Activated CD4-positive, alpha-beta T cell treated with anti-CD3 and anti-CD28 coated beads, Interleukin-2, amount 10 ng/mL, durations not matched to agents 24 days and 14 days (primary cell): ENCODE data around the gene PRX. TPM values are rescaled to one million over a fixed set of nuclear protein-coding genes. Genes with fewer than 3 reads are reported as not detected.

ENCODE experiments used
- DNase-seq: peaks from one replicate; pipeline ENCODE4 v3.0.0; 2022
- H3K27ac Mint-ChIP-seq: one replicate; pipeline ENCODE4 v1.8.0; 2022; ENCODE audit warnings: mild to moderate bottlenecking, mixed read lengths
- H3K27me3 Mint-ChIP-seq: one replicate; pipeline ENCODE4 v1.8.0; 2022; ENCODE audit warnings: mixed read lengths
- H3K36me3 Mint-ChIP-seq: one replicate; pipeline ENCODE4 v1.8.0; 2022; ENCODE audit warnings: low read depth, mild to moderate bottlenecking, mixed read lengths
- H3K4me1 Mint-ChIP-seq: one replicate; pipeline ENCODE4 v1.8.0; 2021; ENCODE audit warnings: mixed read lengths
- H3K4me3 Mint-ChIP-seq: one replicate; pipeline ENCODE4 v1.8.0; 2022; ENCODE audit warnings: mild to moderate bottlenecking, moderate library complexity, mixed read lengths
- H3K9me3 Mint-ChIP-seq: one replicate; pipeline ENCODE4 v1.8.0; 2021; ENCODE audit warnings: mixed read lengths
- intact Hi-C: fragments of 100-400 bp; cut with micrococcal nuclease; formaldehyde crosslinking; loops from one replicate; pipeline ENCODE4 v1.15.1; 2023
- total RNA-seq: library from RNA; stranded (reverse); gene quantifications from 2 replicates; pipeline ENCODE4 v1.2.3, GENCODE V29; 2022

Gene PRX
- total RNA-seq, 1 donor from 2014 or later, result 0.84 TPM

DNA sequence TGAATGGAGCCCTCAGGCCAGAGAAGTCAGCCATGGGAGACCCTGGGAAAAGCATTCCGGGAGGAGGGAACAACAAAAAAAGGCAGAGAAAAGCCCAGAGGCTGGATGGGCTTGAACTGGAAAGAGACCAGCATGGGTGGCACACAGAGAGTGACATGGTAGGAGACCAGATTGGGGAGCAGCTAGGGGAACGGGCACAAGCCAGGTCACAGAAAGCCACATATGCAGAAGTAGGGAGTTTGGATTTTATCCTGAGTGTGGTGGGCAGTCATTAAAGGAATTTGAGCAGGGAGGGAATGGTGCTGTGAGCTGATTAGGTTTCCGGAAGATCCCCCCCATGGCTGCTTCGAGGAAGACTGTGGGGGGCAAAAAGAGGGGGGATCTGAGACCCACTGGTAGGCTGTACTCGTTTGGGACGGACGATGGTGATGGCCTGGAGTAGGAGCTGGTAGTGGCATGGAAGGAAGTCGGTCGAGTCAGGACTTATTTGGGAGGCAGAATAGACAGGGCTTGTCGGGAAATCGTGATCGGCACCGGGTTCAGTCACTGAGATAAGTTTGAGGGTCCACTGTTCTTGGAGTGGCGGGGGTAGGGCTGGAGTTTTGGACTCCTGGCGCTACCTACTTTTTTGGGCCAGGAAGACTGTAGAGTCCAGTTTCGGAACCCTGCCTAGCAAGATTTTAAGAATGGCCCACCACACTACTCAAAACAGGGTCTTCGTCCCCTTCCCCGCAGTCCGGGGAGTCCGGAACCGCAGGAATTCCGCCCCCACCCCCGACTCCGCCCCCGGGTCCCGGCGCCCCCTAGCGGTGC lies 11.7 kb upstream of the PRX start:
- peak; percentile 74 for DNase-seq
- Mint-ChIP-seq H3K9me3 (no peaks in the 10 kb centered on the region), H3K4me1 (peaks cover 27% of the 10 kb centered on the region), H3K27me3 (peaks cover 5% of the 10 kb centered on the region), H3K36me3 (peaks cover 17% of the 10 kb centered on the region), H3K27ac (peak overlapping the region; percentile 91), H3K4me3 (peak overlapping the region; percentile 92)
- intact Hi-C loops, result loop anchor here (1.0 to 10.0 kb wide), 7 partner anchors 8 to 840 kb away; partner anchors contain the start of genes AKT2, COQ8B, HNRNPUL1 and ITPKC

DNA sequence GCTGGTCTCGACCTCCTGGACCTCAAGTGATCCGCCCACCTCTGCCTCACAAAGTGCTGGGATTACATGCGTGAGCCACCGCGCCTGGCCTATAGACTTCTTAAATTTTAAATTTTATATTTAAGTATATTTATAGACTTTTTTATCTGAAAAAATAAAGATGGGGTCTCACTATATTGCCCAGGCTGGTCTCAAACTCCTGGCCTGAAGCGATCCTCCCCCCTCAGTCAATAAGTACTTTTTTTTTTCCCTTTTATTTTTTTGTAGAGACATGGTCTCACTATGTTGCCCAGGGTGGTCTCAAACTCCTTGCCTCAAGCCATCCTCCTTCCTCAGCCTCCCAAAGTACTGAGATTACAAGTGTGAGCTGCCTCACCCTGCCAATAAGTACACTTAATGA lies 10.8 kb upstream of the PRX start:
- H3K36me3 Mint-ChIP-seq, result peaks cover 17% of the 10 kb centered on the region
- H3K27ac Mint-ChIP-seq, result no peak overlapping the region
- peak overlapping the region; percentile 92 for H3K4me3 Mint-ChIP-seq
- peaks cover 34% of the 10 kb centered on the region for H3K4me1 Mint-ChIP-seq
- H3K27me3 Mint-ChIP-seq, result peaks cover 5% of the 10 kb centered on the region
- no peaks in the 10 kb centered on the region for H3K9me3 Mint-ChIP-seq
- DNase-seq, result no peak
- intact Hi-C loops, result loop anchor here (2.0 to 10.0 kb wide), 5 partner anchors 103 to 841 kb away; partner anchors contain the start of genes AKT2, COQ8B, HNRNPUL1 and ITPKC

DNA sequence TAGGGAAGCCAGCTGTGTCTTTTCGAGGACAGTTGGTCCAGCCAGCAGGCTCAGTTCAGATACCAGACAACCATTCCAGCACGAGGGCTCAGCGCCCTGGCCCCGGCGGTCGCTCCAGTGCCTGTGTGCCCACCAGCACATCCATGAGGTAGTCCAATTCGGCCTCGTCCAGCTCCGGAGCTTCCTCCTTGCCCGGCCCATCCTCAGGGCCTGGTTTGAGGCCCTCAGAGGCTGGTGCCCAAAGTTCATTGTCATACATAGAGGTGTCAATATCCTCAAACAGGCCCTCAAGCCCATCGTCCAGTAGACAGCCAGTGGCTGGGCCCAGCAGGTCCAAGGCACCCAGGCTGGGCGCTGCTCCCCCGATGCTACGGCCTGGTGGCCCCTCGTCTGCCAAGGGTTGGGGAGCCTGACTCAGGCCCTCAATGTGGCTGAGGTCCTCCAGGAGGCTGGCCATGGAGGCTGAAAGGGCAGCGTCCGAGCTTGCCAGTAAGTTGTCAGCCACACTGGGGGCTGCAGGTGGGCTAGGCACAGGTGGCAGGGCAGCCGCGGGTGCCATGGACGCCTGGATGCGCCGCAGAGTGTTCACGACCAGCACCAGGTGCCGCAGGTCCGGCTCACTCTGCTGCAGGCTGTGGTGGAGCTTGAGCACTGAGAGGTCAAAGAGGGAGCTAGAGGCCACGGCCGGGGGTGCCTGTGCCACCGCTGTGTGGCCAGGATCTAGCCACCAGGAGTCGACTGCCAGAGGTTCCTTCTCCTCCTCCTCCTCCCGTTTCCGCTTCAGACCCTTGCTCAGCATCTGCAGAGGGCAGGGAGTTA lies 9.8 kb upstream of the PRX start:
- H3K4me1 Mint-ChIP-seq, result peaks cover 39% of the 10 kb centered on the region
- peak; percentile 66 for DNase-seq
- intact Hi-C loops, result loop anchor here (5.0 to 10.0 kb wide), 4 partner anchors 104 to 842 kb away; partner anchors contain the start of genes COQ8B, HNRNPUL1, ITPKC and LTBP4
- peak overlapping the region; percentile 88 for H3K27ac Mint-ChIP-seq
- H3K4me3 Mint-ChIP-seq, result peak overlapping the region; percentile 83
- peaks cover 5% of the 10 kb centered on the region for H3K27me3 Mint-ChIP-seq
- H3K9me3 Mint-ChIP-seq, result no peaks in the 10 kb centered on the region
- peaks cover 17% of the 10 kb centered on the region for H3K36me3 Mint-ChIP-seq

DNA sequence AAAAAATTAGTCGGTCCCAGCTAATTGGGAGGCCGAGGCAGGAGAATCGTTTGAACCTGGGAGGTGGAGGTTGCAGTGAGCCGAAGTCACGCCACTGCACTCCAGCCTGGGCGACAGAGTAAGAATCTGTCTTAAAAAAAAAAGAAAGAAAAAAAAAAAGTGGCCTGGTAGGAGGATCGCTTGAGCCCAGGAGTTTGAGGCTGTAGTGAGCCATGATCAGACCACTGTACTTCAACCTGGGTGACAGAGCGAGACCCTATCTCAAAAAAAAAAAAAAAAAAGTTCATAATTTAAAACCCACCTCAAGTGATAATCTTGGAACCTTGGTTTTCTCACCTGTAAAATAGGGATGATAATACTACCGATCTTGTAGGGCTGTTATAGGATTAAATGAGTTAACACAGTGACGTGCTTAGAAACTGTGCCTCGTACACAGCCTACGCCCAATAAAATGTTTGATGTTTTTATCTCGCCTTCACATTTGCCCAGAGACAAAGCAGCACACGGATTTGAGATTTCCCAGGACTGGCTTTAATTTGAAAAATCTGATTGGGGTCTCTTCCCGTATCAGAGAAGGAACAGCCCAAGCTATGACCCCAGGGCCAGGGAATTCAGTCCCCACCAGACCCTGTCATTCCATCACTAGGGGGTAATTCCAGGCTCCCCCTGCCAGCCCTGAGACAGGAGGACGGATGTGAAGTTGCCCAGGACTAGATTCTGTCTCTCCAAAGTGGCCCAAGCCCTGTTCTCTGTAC lies 9.0 kb upstream of the PRX start:
- Mint-ChIP-seq H3K27me3 (peaks cover 2% of the 10 kb centered on the region), H3K27ac (peak overlapping the region; percentile 88), H3K4me3 (peak overlapping the region; percentile 83), H3K9me3 (no peaks in the 10 kb centered on the region), H3K4me1 (peaks cover 45% of the 10 kb centered on the region), H3K36me3 (peaks cover 17% of the 10 kb centered on the region)
- DNase-seq, result no peak
- intact Hi-C loops, result loop anchor here (1.0 to 10.0 kb wide), 6 partner anchors 21 to 843 kb away; partner anchors contain the start of genes COQ8B, HNRNPUL1, ITPKC and LTBP4

DNA sequence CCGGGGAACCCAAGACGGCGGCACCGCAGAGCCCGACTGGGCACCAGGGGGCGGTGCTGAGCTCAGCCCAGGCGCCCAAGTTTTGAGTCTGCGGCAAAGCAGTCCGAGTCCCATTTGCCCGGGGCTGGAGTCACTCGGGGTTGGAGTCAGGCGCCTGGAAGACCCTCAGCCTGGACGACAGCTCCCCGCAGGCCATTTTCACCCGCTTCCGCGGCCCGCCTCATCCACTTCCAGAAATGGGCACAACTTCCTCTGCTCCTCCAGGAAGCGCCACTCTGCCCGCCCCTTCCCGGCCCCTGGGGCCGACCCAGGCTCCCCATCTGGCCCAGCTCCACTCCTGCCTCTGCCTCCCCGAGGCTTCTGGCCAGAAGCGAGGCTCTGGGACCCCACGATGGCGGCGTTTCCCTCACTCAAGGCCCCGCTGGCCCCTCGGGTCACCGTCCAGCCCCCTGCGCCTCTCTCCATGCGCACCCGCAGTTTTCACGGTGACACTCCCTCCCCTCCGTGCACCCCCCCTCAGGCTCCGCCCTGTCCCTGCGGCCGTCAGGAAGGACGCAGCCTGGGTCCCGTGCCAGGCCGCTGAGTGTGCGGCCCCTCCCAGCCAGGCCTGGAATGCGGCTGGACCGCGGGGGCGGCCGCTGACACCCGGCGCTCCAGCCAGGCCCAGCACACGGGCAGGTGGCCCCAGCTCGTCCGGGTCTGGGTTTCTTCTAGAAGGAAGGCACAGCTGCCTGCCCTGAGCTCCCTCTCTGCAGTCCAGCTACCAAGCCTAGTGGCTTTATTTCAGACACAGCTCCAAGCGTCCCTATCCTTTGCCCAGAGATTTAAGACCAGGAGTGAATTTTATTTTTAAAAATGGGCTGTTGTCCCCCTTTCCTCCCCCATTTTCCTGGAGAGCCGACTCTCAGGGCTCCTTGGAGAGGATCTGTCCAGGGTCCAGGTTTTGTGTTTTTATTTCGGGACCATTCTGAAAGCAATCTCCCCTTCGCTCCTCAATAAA lies 7.9 kb upstream of the PRX start:
- peaks cover 2% of the 10 kb centered on the region for H3K27me3 Mint-ChIP-seq
- H3K27ac Mint-ChIP-seq, result peak overlapping the region; percentile 88
- H3K4me1 Mint-ChIP-seq, result peaks cover 46% of the 10 kb centered on the region
- no peaks in the 10 kb centered on the region for H3K9me3 Mint-ChIP-seq
- DNase-seq, result peak; percentile 94
- peaks cover 17% of the 10 kb centered on the region for H3K36me3 Mint-ChIP-seq
- peak overlapping the region; percentile 83 for H3K4me3 Mint-ChIP-seq
- intact Hi-C loops, result loop anchor here (1.0 to 10.0 kb wide), 7 partner anchors 22 to 844 kb away; partner anchors contain the start of genes BLVRB, COQ8B, HNRNPUL1 and ITPKC

DNA sequence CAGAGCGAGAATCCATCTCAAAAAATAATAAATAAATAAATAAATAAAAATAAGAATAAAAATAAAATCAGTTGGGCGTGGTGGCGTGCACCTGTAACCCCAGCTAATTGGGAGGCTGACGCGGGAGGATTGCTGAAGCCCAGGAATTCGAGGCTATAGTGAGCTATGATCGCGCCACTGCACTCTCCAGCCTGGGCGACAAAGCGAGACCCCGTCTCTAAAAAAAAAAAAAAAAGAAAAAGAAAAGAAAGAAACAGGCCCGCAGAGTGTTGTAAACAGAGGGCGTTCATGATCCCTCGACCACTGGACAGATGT lies 7.2 kb upstream of the PRX start:
- Mint-ChIP-seq H3K4me1 (peaks cover 45% of the 10 kb centered on the region), H3K4me3 (peak overlapping the region; percentile 83), H3K36me3 (peaks cover 17% of the 10 kb centered on the region), H3K27me3 (no peaks in the 10 kb centered on the region), H3K27ac (peak overlapping the region; percentile 83), H3K9me3 (no peaks in the 10 kb centered on the region)
- no peak for DNase-seq
- intact Hi-C loops, result loop anchor here (1.0 to 10.0 kb wide), 6 partner anchors 45 to 844 kb away; partner anchors contain the start of genes BLVRB, COQ8B, HNRNPUL1 and ITPKC

DNA sequence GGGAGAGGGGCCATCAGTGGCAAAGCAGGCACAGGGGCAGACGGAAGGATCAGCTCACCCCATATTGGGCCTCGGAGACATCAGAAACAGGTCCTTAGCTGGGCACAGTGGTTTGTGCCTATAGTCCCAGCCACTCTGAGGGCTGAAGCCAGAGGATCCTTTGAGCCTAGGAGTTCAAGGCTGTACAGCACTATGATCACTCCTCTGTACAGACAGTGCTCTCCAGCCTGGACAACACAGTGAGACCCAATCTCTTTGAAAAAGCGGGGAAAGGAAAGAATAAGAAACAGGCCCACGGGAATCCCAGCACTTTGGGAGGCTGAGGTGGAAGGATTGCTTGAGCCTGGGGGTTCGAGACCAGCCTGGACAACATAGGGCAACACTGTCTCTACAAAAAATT lies 6.6 kb upstream of the PRX start:
- peaks cover 43% of the 10 kb centered on the region for H3K4me1 Mint-ChIP-seq
- intact Hi-C loops, result loop anchor here (1.0 to 10.0 kb wide), 6 partner anchors 46 to 845 kb away; partner anchors contain the start of genes BLVRB, COQ8B, HNRNPUL1 and ITPKC

DNA sequence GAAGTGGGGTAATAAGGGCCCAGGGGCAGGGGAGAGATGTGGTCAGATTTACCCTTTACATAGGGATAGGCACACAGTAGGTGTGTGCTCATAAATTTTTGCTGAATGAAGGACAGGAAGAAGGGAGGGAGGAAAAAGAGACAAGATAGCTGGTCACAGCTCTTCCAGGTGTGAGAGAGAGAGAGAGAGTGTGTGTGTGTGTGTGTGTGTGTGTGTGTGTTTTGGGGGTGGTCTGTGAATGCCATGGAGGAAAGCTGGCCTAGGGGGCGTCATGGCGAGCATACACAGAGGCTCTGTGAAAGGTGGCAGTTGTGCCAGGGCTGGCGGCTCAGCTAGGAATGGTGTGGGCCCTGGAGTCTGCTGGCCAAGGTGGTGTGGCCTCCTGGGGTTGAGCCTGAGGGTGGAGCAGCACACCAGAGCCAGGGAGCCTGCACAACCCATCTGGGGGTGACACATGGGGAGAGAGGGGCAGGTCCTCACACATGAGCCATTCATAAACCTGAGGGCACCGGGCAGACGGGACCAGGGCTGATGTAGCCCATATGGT lies 6.0 kb upstream of the PRX start:
- Mint-ChIP-seq H3K36me3 (peaks cover 10% of the 10 kb centered on the region), H3K9me3 (no peaks in the 10 kb centered on the region), H3K27ac (peak overlapping the region; percentile 58), H3K4me3 (peak overlapping the region; percentile 12), H3K4me1 (peaks cover 39% of the 10 kb centered on the region), H3K27me3 (no peaks in the 10 kb centered on the region)
- intact Hi-C loops, result no loop called here
- no peak for DNase-seq

More for the DNA sequence above, 6.6 kb upstream of the PRX start:
- H3K27me3 Mint-ChIP-seq, result no peaks in the 10 kb centered on the region
- peak overlapping the region; percentile 46 for H3K4me3 Mint-ChIP-seq
- DNase-seq, result no peak
- H3K9me3 Mint-ChIP-seq, result no peaks in the 10 kb centered on the region
- H3K27ac Mint-ChIP-seq, result peak overlapping the region; percentile 21
- peaks cover 14% of the 10 kb centered on the region for H3K36me3 Mint-ChIP-seq

DNA sequence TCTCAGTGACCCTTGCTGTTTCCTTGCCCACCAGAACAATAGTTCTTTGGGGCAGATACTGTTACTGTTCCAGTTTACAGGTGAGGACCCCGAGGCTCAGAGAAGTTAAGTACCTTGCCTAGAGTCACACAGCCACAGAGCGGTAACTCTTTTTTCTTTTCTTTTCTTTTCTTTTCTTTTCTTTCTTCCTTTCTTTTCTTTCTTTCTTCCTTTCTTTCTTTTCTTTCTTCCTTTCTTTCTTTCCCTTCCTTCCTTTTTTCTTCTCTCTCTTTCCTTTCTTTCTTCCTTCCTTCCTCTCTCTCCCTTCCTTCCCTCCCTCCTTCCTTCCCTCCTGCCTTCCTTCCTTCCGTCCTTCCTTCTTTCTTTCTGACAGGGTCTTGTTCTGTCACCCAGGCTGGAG lies 4.9 kb upstream of the PRX start:
- Mint-ChIP-seq H3K36me3 (peaks cover 8% of the 10 kb centered on the region), H3K9me3 (no peaks in the 10 kb centered on the region), H3K27ac (peak overlapping the region; percentile 27)

DNA sequence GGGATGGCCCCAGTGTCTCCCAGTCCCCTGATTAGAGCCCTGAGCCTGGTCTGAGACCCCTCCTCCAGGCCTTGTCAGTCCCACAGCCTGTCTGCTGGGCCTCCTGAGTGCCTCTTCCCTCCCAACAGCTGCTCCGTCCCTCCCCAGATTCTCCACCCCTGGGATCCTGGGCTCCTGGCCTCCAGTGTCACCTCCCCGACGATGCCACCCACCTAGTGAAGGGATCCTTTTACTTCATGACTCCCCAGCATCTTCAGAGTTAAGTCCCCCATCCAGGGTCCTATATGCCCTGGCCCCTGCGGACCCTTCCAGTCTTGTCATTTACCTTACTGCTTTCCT lies 4.4 kb upstream of the PRX start:
- H3K9me3 Mint-ChIP-seq, result no peaks in the 10 kb centered on the region
- H3K4me1 Mint-ChIP-seq, result peaks cover 39% of the 10 kb centered on the region

More for the DNA sequence above, 4.9 kb upstream of the PRX start:
- no peaks in the 10 kb centered on the region for H3K27me3 Mint-ChIP-seq
- no peak for DNase-seq
- H3K4me1 Mint-ChIP-seq, result peaks cover 40% of the 10 kb centered on the region
- intact Hi-C loops, result no loop called here
- no peak overlapping the region for H3K4me3 Mint-ChIP-seq

DNA sequence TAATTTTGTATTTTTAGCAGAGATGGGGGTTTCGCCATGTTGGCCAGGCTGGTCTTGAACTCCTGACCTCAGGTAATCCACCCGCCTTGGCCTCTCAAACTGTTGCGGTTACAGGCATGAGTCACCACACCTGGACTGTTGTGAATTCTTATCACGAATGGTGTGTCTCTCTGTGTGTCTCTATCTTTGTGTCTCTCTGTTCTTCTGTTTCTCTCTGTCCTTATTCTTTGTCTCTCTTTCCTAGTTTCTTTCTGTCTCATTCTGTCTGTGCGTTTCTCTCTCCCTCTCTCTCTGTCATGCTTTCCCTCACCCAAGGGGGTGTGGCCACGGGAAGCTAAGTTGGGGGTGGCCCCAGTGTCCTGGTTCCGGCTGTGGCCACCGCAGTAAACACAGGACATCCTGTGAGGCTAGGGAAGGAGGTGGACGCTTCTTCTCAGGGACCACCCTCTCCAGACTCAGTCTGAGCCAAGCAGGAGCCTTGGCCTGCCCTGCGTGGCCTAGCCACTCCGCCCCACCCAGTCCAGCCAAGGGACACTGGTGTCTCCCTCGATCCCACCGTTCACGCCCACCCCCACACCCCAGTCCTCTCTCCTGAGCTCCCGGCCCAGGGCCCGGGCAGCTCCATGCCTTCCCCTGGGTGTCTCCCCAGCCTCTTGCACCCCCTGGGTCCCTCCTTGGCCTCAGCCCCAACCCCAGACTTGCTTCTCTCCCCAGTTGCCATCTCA lies 3.9 kb upstream of the PRX start:
- Mint-ChIP-seq H3K4me1 (peaks cover 34% of the 10 kb centered on the region), H3K36me3 (peaks cover 4% of the 10 kb centered on the region), H3K27ac (peak overlapping the region; percentile 14), H3K27me3 (no peaks in the 10 kb centered on the region), H3K9me3 (no peaks in the 10 kb centered on the region), H3K4me3 (peak overlapping the region; percentile 18)
- peak; percentile 70 for DNase-seq
- intact Hi-C loops, result no loop called here

More for the DNA sequence above, 4.4 kb upstream of the PRX start:
- peaks cover 8% of the 10 kb centered on the region for H3K36me3 Mint-ChIP-seq
- H3K27ac Mint-ChIP-seq, result no peak overlapping the region
- intact Hi-C loops, result no loop called here
- H3K27me3 Mint-ChIP-seq, result no peaks in the 10 kb centered on the region
- no peak overlapping the region for H3K4me3 Mint-ChIP-seq
- DNase-seq, result no peak

DNA sequence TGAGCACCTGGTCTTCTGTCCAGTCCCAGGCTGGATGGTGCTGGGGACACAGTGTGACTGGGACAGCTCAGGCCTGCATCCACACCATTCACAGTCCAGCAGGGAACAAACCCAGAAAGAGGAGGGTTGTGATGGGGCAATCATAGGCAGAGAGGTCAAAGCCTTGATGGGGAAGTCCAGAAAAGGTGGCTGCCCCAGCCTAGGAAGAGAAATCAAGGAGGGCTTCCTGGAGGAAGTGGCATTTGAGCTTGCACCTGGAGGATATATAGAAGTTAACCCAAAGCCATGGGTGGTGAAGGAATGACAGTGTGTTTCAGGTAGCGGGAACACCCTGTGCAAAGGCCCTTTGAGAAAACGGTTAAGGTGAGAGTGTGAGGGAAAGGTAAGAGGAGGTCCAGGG lies 2.6 kb upstream of the PRX start:
- H3K9me3 Mint-ChIP-seq, result no peaks in the 10 kb centered on the region
- intact Hi-C loops, result no loop called here
- H3K27ac Mint-ChIP-seq, result no peak overlapping the region

More for the DNA sequence above, 2.6 kb upstream of the PRX start:
- H3K4me1 Mint-ChIP-seq, result peaks cover 31% of the 10 kb centered on the region
- DNase-seq, result no peak
- H3K4me3 Mint-ChIP-seq, result no peak overlapping the region
- no peaks in the 10 kb centered on the region for H3K27me3 Mint-ChIP-seq
- H3K36me3 Mint-ChIP-seq, result no peaks in the 10 kb centered on the region
